Endothelial cell of umbilical vein (primary cell): ENCODE measurements around the gene SVIL. TPM values are rescaled to one million over a fixed set of nuclear protein-coding genes. Genes with fewer than 3 reads are reported as not detected.
"Not testable (repeated sequence)": the region's sequence is repeated elsewhere in the genome, so short reads cannot be mapped to it uniquely, and the experiment has no call there.

Source experiments
- BruUV-seq: library from RNA; stranded (reverse); fragments of 400-500 nt; replicated peaks from 2 replicates; lab custom pipeline; 2021; lab: Mats Ljungman, UMichigan
- CTCF ChIA-PET: fragments of 300-600, 350-600 bp; sonication (Branson Sonifier 250); formaldehyde crosslinking; loops from one replicate; lab custom pipeline; 2021; ENCODE audit warnings: antibody characterized with exemption, inconsistent platforms; lab: Charles Lee
- POLR2A ChIA-PET: fragments of 300-600, 350-600 bp; sonication (Branson Sonifier 250); formaldehyde crosslinking; loops from one replicate; lab custom pipeline; 2021; ENCODE audit warnings: antibody characterized with exemption, inconsistent platforms; lab: Charles Lee
- DNase-seq: peaks from one replicate; pipeline ENCODE4 v3.0.0-alpha.2; 2011; ENCODE audit warnings: low read depth, low spot score
- FAIRE-seq: peaks from 2 replicates; lab custom pipeline; 2011; peaks lifted over from hg19 to GRCh38; lab: Jason Lieb, UNC
- H2AFZ ChIP-seq: 2 replicates; pipeline ENCODE4 v1.6.0; 2012; ENCODE audit warnings: low read depth, low read length, control low read depth, inconsistent platforms
- H3K27ac ChIP-seq: 2 replicates; pipeline ENCODE4 v1.5.1; 2011; ENCODE audit warnings: low read depth, mild to moderate bottlenecking, control low read depth, low read length, moderate library complexity; ENCODE audit not compliant: insufficient read depth
- H3K27me3 ChIP-seq, 2 experiments: 2 replicates each; pipeline versions ENCODE4 v1.6.0 to v1.6.1; 2011; ENCODE audit warnings: low read length in 2 of 2, mixed read lengths in 1 of 2; ENCODE audit not compliant: control insufficient read depth in 2 of 2, insufficient read depth in 2 of 2
- H3K36me3 ChIP-seq, 2 experiments: 2 replicates in 1 of 2; 3 replicates in 1 of 2; pipeline ENCODE4 v1.5.1; 2011; ENCODE audit warnings: low read length in 2 of 2, mild to moderate bottlenecking in 1 of 2, moderate library complexity in 1 of 2; ENCODE audit not compliant: control insufficient read depth in 2 of 2, insufficient read depth in 2 of 2; ENCODE audit errors: extremely low read depth in 1 of 2
- H3K4me1 ChIP-seq: 3 replicates; pipeline ENCODE4 v1.5.1; 2011; ENCODE audit warnings: mild to moderate bottlenecking, low read length; ENCODE audit not compliant: control insufficient read depth, insufficient read depth; ENCODE audit errors: extremely low read depth
- H3K4me2 ChIP-seq: 2 replicates; pipeline ENCODE4 v1.6.1; 2011; ENCODE audit warnings: low read length, control low read depth, mixed read lengths; ENCODE audit not compliant: insufficient read depth
- H3K4me3 ChIP-seq, 3 experiments: fragments of 200-600 bp in 1 of 3; sonication (generic), shearing (Covaris generic) in 1 of 3; replicated peaks in 1 of 3; 2 replicates each; pipeline ENCODE4 v1.5.1; 2011 to 2016; ENCODE audit warnings: control low read depth in 3 of 3, low read length in 3 of 3, mild to moderate bottlenecking in 2 of 3, inconsistent platforms in 1 of 3, low read depth in 1 of 3, moderate library complexity in 1 of 3; ENCODE audit not compliant: insufficient read depth in 1 of 3
- H3K79me2 ChIP-seq: 2 replicates; pipeline ENCODE4 v1.6.0; 2012; ENCODE audit warnings: low read length, inconsistent platforms; ENCODE audit not compliant: control insufficient read depth, insufficient read depth
- H3K9ac ChIP-seq: replicated peaks from 2 replicates; pipeline ENCODE3; 2011; ENCODE audit warnings: low read length, control low read depth; ENCODE audit not compliant: insufficient read depth; ENCODE audit errors: extremely low read depth
- H3K9me1 ChIP-seq: replicated peaks from 3 replicates; pipeline ENCODE4 v1.6.0; 2011; ENCODE audit warnings: mild to moderate bottlenecking, low read length; ENCODE audit not compliant: control insufficient read depth, insufficient read depth; ENCODE audit errors: extremely low read depth
- H3K9me3 ChIP-seq: replicated peaks from 2 replicates; pipeline ENCODE4 v1.5.1; 2012; ENCODE audit warnings: low read length, inconsistent platforms; ENCODE audit not compliant: control insufficient read depth, insufficient read depth
- H4K20me1 ChIP-seq: replicated peaks from 2 replicates; pipeline ENCODE3; 2011; ENCODE audit warnings: mild to moderate bottlenecking, low read length; ENCODE audit not compliant: control insufficient read depth, insufficient read depth; ENCODE audit errors: extremely low read depth
- EZH2 ChIP-seq: IDR thresholded peaks from 2 replicates; pipeline ENCODE4 v1.6.1; 2012; ENCODE audit warnings: borderline replicate concordance, low read depth, mild to moderate bottlenecking, moderate library complexity, low read length, inconsistent platforms; ENCODE audit not compliant: severe bottlenecking
- FOS ChIP-seq: IDR thresholded peaks from 2 replicates; pipeline ENCODE4 v1.6.1; 2011; ENCODE audit warnings: mild to moderate bottlenecking, low read length, moderate library complexity, borderline replicate concordance; ENCODE audit not compliant: insufficient read depth
- GATA2 ChIP-seq: IDR thresholded peaks from 2 replicates; pipeline ENCODE4 v1.7.0; 2011; ENCODE audit warnings: low read depth, mild to moderate bottlenecking, moderate library complexity, mixed read lengths, low read length; ENCODE audit not compliant: insufficient read length, insufficient read depth
- JUN ChIP-seq: IDR thresholded peaks from 2 replicates; pipeline ENCODE4 v1.6.1; 2011; ENCODE audit warnings: borderline replicate concordance, low read depth; ENCODE audit not compliant: insufficient read length, insufficient read depth
- MYC ChIP-seq: IDR thresholded peaks from one replicate; pipeline ENCODE4 v1.6.1; 2011; ENCODE audit warnings: mild to moderate bottlenecking, low read depth, low read length
- POLR2A ChIP-seq: IDR thresholded peaks from 2 replicates; pipeline ENCODE4 v1.6.1; 2012; ENCODE audit warnings: low read depth, mild to moderate bottlenecking, control low read depth, low read length
- POLR2AphosphoS5 ChIP-seq: IDR thresholded peaks from 2 replicates; pipeline ENCODE4 v1.6.1; 2012; ENCODE audit warnings: low read depth, mild to moderate bottlenecking, control low read depth, low read length, moderate library complexity; ENCODE audit not compliant: insufficient read depth
- dilution Hi-C: fragments of 300-500 bp; cut with MboI; formaldehyde crosslinking; loops from one replicate; pipeline ENCODE4 v1.15.0; 2019; ENCODE audit warnings: low sequenced_read_pairs; ENCODE audit not compliant: extremely low pct_ligation_motif_present
- intact Hi-C: fragments of 100-400 bp; cut with micrococcal nuclease; formaldehyde crosslinking; loops from one replicate; pipeline ENCODE4 v1.10.0; 2022
- polyA plus RNA-seq, 4 experiments: library from polyadenylated mRNA; depleted of rRNA in 3 of 4; stranded (reverse) in 3 of 4; unstranded in 1 of 4; fragments of >200 nt; gene quantifications; 2 replicates each; pipeline versions ENCODE4 v1.2.1 to v1.2.3, GENCODE V29; 2011 to 2012; ENCODE audit warnings: missing spikeins in 1 of 4
- total RNA-seq: library from RNA; stranded (reverse); gene quantifications from 2 replicates; pipeline ENCODE4 v1.2.3, GENCODE V29; 2021
- TF ChIP-seq, protein P1 (sequence below): IDR thresholded peaks from 2 replicates; pipeline ENCODE4 v1.6.1; 2011; ENCODE audit not compliant: insufficient read depth, insufficient read length
- TF ChIP-seq, protein P2 (sequence below), 2 donors: IDR thresholded peaks; 1 replicate in 1 of 2; 2 replicates in 1 of 2; pipeline ENCODE4 v1.5.1; 2011; ENCODE audit warnings: low read length in 2 of 2, mild to moderate bottlenecking in 2 of 2, moderate library complexity in 2 of 2, control low read depth in 1 of 2, inconsistent platforms in 1 of 2, low read depth in 1 of 2; ENCODE audit not compliant: insufficient read depth in 1 of 2; ENCODE audit errors: extremely low read depth in 1 of 2

SVIL gene
- total and polyA plus RNA-seq, 2 donors (not counting 3 experiments of a cell fraction or from before 2014, with no cell fraction given), result 22.6 to 70.7 TPM

DNA sequence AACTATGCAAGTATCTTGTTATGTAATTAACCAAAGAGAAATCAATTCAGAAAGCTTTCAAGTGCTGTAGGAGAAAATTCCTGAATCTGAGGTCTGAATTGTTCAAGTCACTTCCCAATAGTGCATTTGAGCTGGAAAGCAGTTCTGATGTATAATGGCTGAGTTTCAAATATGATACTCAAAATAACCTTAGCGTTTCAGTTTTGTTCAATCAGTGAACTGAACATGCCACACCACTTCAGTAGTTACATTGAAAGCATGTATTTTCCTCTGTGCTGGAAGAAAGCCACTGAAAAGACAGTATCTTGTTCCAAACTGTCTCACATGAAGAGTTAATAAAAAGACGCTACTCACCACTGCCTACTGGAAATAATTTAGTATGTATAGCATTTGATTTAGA lies 64.5 kb downstream of the SVIL start:
- H2AFZ ChIP-seq, H3K79me2 ChIP-seq, BruUV-seq, H3K4me1 ChIP-seq, dilution Hi-C loops, H4K20me1 ChIP-seq, DNase-seq, H3K4me3 ChIP-seq, POLR2A ChIA-PET, H3K27me3 ChIP-seq, H3K9me1 ChIP-seq, H3K36me3 ChIP-seq, H3K9ac ChIP-seq, H3K9me3 ChIP-seq, intact Hi-C loops, H3K27ac ChIP-seq, H3K4me2 ChIP-seq: not testable (repeated sequence)
- CTCF ChIA-PET, result interaction anchor here (1.1 to 2.5 kb wide), 3 partner anchors 10 to 288 kb away, joined by 3 to 5 read pairs (median 5); no protein-coding TSS in a partner anchor
- peak; percentile 81 for FAIRE-seq

DNA sequence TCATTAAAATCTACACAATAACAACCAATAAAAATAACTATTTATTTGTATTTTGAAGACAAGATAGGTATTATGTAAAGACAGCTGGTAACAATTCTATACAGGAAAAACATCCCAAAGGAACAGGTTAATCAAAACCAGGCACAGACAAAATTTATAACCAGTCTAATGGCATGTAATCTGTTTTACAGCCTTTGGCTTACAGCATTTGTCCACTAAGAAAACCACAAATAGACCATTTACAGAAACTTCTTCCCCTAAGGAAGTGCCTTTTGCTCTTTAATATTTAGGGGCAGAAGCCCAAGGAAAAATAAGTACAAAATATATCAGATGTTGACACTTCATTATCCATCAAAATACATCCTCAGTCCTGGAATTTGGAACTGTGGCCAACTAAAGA lies 65.0 kb downstream of the SVIL start:
- dilution Hi-C loops (no loop called here), intact Hi-C loops (no loop called here)
- peaks cover 0 to 3% of the 10 kb centered on the region in 2 experiments for H3K36me3 ChIP-seq
- no peak overlapping the region for H2AFZ ChIP-seq
- no peaks in the 10 kb centered on the region for H3K9me1 ChIP-seq
- TF ChIP-seq GATA2 (no peak), EZH2 (no peak), POLR2AphosphoS5 (no peak), JUN (no peak), POLR2A (no peak), FOS (no peak), MYC (no peak)
- TF ChIP-seq, protein P1, sequence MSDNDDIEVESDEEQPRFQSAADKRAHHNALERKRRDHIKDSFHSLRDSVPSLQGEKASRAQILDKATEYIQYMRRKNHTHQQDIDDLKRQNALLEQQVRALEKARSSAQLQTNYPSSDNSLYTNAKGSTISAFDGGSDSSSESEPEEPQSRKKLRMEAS, result no peak
- TF ChIP-seq, protein P2, sequence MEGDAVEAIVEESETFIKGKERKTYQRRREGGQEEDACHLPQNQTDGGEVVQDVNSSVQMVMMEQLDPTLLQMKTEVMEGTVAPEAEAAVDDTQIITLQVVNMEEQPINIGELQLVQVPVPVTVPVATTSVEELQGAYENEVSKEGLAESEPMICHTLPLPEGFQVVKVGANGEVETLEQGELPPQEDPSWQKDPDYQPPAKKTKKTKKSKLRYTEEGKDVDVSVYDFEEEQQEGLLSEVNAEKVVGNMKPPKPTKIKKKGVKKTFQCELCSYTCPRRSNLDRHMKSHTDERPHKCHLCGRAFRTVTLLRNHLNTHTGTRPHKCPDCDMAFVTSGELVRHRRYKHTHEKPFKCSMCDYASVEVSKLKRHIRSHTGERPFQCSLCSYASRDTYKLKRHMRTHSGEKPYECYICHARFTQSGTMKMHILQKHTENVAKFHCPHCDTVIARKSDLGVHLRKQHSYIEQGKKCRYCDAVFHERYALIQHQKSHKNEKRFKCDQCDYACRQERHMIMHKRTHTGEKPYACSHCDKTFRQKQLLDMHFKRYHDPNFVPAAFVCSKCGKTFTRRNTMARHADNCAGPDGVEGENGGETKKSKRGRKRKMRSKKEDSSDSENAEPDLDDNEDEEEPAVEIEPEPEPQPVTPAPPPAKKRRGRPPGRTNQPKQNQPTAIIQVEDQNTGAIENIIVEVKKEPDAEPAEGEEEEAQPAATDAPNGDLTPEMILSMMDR (IDR thresholded peaks at IDR 0.05; ENCODE audit: extremely low read depth in 1 of 2, insufficient read depth in 1 of 2, low read depth in 1 of 2, low read length in 2 of 2), result no peak
- no peaks in the 10 kb centered on the region for H3K79me2 ChIP-seq
- CTCF ChIA-PET, result interaction anchor here (1.1 to 2.5 kb wide), 2 partner anchors 10 to 288 kb away, joined by 3 to 5 read pairs; no protein-coding TSS in a partner anchor
- H3K4me1 ChIP-seq, result no peaks in the 10 kb centered on the region
- H3K9ac ChIP-seq, result no peak overlapping the region
- H3K4me3 ChIP-seq, result no peak overlapping the region
- H3K9me3 ChIP-seq, result no peaks in the 10 kb centered on the region
- no peak overlapping the region for H3K27ac ChIP-seq
- no peak for FAIRE-seq
- DNase-seq, result no peak
- no peak overlapping the region for H3K4me2 ChIP-seq
- H4K20me1 ChIP-seq, result no peaks in the 10 kb centered on the region
- no peaks in the 10 kb centered on the region for H3K27me3 ChIP-seq
- POLR2A ChIA-PET, result no interaction called here
- BruUV-seq, result no TSS peak
